ENCODE data around the gene C5orf52. TPM values are rescaled to one million over a fixed set of nuclear protein-coding genes. Genes with fewer than 3 reads are reported as not detected.
A peak's percentile ranks its signal among the peaks of the same experiment; 100 is the strongest.

C5orf52 gene
- not detected for total RNA-seq
- long read RNA-seq: 0 reads

DNA sequence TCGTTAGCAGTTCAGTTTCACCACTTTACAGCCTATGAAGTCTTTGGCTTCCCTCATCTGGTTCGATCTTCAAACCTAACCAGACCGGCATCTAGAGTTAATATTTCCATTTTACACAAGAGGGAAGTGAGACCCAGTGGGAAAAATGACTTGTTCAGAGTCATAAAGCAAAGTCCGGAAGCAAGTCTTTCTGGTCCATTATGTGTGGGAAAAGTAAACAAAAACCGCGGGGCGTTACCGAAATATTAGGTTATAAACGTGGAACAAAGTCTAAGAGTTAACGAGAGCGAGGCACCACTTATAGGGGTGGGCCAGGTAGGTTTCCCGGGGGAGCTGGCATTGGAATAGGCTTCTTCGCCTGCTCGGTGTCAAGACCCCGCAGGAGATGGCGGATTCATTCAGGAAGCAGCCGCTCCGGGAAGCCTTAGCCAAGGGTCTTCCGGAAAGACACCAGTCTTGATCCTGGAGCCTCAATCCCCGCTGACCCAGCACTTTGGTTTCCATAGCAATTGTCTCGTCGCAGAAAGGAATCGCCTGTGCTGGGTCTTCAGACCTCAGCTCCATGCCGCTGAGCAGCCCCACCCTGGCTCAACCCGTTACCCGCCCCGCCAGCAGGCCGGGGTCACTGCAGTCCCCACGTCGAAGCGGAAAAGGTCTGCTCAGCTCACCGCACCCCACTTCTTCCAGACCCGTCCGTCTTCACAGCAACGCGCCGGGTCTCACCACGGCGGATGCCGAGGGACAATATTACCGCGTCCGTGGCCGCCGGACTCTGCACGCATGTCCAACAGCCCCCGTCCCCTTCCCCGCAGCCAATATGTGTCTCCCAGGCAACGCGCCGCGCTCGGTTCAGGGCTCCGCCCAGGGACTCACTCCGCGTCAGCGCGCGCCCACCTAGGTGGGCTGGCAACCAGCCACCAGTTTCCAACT is at the start of gene C5orf52:
TSS of gene C5orf52 (plus strand) at position 872 of the 930 bp plus-strand sequence. CDS start 82 bp downstream, outside the sequence.
- ATAC-seq (ENCODE audit: poor library complexity) (peak; percentile 65), DNase-seq (peak; percentile 51)
- intact Hi-C loops (cut with DNase I): no loop called here

DNA sequence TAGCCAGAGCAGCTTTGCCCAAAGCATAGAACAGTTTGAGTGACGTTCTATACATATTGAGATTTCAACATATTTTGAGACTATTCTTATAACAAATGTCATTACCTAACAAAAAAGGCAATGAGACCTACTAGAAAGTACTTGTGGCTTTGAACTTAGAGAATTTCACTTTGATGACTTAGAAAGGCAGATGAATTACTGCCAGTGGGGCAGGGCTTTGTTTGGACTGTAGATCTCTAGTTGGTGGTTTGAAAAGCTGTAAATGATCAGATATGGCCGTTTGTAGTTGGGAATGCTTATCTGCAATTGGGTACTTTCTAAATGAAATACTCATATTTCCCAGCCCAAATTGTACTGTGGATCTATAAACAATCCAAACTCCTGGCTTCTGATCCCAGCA is 47.2 kb upstream of the C5orf52 start:
- ATAC-seq (ENCODE audit: poor library complexity) (no peak), DNase-seq (no peak)
- intact Hi-C loops (cut with DNase I): no loop called here

DNA sequence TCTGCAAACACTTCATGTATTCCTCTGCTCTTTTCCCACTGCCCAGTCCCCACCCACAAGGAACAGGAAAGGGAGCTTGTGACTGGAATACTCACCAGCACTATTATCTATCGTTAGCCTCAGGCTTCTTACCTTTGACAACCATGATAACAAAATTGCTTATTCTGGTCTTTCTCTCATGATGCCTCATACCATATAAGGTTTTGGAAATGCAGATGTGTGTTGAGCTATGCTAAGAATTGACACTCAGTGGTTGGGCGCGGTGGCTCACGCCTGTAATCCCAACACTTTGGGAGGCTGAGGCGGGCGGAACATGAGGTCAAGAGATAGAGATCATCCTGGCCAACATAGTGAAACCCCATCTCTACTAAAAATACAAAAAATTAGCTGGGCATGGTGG is 44.5 kb upstream of the C5orf52 start:
- DNase-seq (no peak), ATAC-seq (ENCODE audit: poor library complexity) (no peak)
- intact Hi-C loops (cut with DNase I): no loop called here

DNA sequence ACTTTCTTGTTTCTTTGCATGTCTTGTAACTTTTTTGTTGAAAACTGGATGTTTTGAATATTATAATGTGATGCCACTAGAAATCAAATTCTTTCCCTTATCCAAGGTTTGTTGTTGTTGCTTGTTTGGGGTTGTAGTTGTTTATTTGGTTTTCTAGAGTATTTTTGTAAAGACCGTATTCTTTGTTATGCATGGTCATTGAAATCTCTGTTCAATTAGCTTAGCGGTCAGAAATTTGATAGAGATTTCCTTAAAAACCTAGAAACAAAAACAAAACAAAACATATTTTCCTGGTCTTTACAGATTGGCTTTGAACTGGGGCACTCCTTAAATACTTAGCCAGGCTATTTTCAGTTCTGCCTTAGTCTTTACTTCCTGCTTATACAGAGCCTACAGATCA is 41.0 kb upstream of the C5orf52 start:
- no peak for DNase-seq
- no peak for ATAC-seq (ENCODE audit: poor library complexity)
- intact Hi-C loops (cut with DNase I): no loop called here

DNA sequence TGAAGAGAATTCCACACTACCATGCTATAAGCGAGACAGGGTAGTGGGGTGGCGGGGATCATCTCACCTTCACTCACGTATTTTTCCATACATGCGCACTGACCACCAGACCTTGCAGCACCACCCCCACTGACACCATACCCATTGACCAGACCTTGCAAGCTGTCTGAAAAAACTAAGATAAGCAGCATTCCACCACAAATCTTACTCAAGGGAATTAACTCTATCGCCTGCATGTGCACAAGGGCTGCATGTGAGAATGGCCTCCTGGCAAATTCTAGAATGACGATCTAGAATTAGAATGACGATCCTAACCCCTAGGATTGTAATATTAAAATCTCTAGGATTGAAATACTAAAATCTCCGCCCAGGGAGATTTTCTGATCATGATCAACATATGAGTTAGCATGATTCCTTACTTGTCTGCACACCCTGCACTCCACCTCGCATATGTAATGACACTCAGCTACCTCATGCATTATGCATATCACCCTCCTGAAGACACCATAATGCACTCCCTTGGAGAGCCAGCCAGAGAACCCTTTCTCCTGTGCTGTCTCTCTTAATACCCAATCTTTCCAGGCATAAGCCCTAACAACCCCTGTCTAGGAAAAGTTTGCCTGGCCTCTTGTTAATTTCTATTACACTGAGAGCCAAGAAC is 30.8 kb upstream of the C5orf52 start:
- intact Hi-C loops (cut with DNase I): no loop called here
- ATAC-seq (ENCODE audit: poor library complexity): no peak
- no peak for DNase-seq

DNA sequence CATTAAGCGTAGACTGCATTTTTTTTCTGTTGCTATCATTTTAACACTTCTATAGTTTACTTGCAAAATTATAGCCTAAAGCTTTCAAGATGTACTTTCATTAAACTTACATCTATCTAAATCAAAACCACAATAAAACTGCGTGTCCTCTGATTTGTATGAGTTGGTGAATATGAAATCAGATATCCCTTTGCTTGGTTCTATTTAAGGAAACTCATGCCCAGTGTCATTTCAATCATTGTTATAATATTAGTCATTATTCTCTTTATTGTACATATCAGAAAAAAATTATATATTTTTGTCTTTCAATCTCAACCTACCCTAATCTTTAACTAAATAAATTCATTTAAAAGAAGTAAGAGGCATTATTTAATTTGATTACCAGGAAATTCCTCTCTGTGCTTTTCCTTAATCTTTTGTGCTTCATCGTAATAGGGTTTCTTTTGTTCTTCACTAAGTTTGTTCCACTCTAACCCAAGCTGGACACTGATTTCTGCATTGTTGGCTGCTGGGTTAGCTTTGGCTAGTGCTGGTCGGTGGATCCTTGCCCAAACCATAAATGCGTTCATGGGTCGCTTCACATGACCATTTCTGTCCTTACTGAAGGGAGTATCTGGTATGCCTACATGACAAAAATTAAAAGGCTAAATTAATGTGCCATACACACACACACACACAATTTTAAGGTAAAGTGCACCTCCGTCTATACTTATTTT is 22.9 kb upstream of the C5orf52 start:
- intact Hi-C loops (cut with DNase I): no loop called here
- ATAC-seq (ENCODE audit: poor library complexity) (no peak), DNase-seq (no peak)

DNA sequence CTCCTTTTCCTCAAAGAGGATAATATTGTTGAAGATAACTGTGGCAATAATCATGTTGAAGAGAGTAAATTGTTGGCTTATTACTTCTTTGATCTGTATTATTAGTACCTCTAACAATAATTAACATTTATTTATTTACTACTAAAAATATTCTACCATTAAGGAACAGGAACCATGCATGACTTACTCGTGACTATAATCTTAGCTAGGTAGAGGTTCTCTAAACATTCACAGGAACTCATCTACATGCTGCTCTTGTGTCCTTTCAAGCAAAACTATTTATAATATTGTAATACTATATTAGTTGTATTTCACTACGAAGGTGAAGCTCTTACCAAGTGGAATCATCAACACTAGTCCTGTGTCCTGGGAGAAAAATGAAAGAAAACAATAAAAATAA is 22.2 kb upstream of the C5orf52 start:
- no peak for DNase-seq
- intact Hi-C loops (cut with DNase I): no loop called here
- no peak for ATAC-seq (ENCODE audit: poor library complexity)

DNA sequence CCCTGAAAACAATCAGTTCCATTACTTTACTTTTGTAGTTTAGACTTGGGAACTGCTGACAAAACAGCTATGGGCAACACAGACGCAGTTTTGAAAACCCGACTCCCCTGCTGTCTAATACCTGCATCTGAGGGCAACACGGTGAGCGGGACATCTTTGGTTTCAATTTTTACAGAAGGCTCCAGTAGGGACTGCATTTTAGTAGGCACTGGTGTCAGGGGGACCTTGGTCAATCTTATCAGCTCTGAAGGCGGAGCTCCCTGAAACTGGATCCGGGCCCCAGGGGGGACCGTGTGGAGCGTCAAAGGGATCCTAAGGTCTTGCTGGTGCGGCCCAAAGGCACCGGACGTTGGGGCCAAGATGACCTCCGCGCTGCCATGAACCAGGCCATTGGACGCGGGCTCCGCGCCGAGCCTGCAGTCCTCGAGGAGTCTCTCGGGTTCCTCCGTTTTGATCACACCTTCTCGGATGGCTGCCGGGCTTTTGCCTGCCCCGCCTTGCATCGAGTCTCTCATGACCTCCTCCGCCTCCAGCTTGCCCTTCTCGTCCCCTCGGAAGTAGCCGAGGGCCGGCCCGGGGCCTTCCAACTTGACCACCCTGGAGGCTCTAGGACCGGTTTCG is 20.2 kb upstream of the C5orf52 start:
- ATAC-seq (ENCODE audit: poor library complexity) (no peak), DNase-seq (no peak)
- intact Hi-C loops (cut with DNase I): no loop called here

DNA sequence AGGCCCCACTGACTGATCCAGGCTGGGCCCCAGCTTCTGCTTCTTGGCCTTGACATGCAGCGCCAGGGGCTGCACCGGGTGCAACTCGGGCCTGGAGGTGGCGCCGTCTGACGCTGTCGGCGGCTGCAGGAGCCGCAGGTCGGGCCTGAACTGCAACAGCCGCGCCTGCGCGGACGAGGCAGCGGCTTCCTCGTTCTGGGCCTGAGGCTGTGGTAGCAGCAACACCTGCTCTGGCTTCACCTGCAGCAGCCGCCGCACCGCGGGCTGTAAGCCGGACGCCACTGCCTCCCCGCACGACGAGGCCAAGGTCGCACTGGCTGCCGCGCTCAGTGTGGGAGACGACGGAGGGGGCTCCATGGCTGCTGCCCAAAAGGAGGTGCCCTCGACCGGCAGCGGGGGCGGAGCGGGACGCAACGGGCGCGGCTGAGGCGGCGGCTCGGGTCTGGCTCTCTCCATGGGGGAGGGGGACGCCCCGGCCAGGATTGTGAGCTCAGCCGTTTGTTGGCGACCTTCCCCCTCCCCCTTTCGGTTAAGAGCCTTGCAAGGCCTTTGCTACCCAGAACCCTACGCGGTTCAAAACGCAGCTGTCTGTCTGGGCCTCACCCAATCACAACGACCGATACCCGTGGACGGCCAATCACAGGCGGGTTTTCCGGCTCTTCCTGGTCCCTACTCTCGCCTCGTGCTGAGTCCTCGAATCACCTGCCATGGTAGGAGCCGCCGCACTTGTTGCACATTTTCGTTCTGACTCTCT is 19.5 kb upstream of the C5orf52 start:
- ATAC-seq (ENCODE audit: poor library complexity): peak; percentile 97
- DNase-seq: peak; percentile 82
- intact Hi-C loops (cut with DNase I): no loop called here

DNA sequence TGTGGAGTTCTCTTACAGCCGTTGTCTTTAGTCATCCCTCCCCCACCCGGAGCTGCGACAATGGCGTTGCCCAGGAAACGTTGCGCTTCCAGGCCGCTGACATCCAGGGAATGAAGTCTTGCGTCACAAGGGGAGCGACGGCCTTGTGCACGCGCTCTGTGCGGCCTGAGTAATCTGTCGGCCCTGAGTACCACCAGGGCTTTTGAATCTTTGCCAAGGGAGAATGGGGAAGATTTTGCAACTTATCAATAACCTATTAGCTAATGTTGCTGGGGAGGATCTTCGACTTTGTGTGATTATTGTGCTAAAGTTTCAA is 19.0 kb upstream of the C5orf52 start, which contains the start of gene SOX30:
TSS of gene SOX30 (minus strand) at position 62 of the 316 bp plus-strand sequence. CDS start 360 bp downstream, outside the sequence.
- DNase-seq (no peak), ATAC-seq (ENCODE audit: poor library complexity) (no peak)
- intact Hi-C loops (cut with DNase I): no loop called here

DNA sequence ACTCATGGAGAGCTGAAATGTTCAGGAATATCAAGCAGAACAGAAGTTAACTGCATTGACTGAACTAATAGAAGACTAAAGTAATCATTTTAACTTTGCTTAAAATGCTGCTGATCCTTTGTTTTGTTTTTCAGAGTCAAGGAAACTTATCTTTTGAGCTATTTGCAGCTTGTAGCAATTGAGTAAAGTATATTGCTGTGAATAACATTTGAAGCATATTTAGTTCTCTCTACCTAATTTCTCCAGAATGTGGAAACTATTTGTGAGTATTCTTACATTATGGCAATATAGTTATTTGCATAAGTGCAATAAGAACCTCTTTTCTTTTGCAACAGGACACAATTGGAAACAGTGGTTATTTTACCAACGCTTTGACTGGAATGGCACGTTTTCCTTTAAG is 13.8 kb upstream of the C5orf52 start:
- ATAC-seq (ENCODE audit: poor library complexity): no peak
- DNase-seq: no peak
- intact Hi-C loops (cut with DNase I): no loop called here

DNA sequence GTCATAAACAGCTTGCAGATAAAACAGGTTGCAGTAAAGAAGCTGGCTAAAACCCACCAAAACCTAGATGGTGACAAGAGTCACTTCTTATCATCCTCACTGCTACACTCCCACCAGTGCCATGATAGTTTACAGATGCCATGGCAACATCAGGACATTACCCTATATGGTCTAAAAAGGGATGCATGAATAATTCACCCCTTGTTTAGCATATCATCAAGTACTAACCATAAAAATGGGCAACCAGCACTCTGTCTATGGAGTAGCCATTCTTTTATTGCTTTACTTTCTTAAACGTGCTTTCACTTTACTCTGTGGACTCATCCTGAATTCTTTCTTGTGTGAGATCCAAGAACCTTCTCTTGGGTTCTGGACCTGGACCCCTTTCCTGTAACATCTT is 12.4 kb upstream of the C5orf52 start:
- intact Hi-C loops (cut with DNase I): no loop called here
- no peak for DNase-seq
- ATAC-seq (ENCODE audit: poor library complexity): no peak

DNA sequence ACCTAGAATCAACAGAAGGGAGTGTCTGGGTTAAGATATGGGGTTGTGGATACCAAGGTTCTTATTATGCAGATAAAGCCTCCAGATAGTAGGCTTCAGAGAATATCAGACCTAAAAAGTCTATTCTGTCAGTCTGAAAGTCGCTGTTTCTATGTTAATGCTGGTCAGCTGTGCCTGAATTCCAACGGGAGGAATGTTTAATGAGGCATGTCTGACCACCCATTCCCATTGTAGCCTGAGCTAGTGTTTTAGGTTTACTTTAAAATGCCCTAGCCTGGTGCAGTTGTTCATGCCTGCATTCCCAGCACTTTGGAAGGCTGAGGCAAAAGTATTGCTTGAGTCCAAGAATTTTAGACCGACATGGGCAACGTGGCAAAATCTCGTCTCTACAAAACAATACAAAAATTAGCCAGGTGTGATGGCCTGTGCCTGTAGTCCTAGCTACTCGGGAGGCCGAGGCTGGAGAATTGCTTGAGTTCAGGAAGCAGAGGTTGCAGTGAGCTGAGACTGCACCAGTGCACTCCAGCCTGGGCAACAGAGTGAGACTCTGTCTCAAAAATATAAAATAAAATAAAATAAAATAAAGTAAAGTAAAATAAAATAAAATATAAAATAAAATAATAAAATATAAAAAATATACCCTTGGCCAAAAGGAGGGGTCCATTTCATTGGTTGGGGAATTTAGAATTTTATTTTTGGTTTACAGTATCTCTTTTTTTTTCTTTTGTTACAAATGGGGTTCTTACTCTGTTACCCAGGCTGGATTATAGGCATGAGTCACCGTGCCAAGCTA is 11.3 kb upstream of the C5orf52 start:
- intact Hi-C loops (cut with DNase I): no loop called here
- DNase-seq (no peak), ATAC-seq (ENCODE audit: poor library complexity) (no peak)

DNA sequence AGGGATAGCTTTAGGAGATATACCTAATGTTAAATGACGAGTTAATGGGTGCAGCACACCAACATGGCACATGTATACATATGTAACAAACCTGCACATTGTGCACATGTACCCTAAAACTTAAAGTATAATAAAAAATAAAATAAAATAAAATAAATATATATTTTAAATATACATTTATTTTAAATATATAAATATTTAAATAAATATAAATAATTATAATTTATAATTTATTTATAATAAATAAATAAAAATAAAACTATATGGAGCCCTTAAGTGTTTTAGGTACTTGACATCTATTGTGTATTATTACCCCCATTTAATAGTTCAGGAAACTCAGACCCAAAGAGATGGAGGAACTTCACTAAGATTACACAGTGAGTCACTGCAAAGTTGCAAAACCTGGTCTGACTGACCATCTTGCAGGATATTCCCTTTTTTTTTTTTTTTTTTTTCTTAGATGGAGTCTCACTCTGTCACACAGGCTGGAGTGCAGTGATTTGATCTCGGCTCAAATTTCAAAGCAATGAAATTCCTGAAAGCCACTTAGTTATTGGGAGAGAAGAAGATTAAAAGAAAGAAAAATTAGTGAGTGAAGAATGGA is 5.8 kb upstream of the C5orf52 start:
- DNase-seq (no peak), ATAC-seq (ENCODE audit: poor library complexity) (no peak)
- intact Hi-C loops (cut with DNase I): no loop called here

DNA sequence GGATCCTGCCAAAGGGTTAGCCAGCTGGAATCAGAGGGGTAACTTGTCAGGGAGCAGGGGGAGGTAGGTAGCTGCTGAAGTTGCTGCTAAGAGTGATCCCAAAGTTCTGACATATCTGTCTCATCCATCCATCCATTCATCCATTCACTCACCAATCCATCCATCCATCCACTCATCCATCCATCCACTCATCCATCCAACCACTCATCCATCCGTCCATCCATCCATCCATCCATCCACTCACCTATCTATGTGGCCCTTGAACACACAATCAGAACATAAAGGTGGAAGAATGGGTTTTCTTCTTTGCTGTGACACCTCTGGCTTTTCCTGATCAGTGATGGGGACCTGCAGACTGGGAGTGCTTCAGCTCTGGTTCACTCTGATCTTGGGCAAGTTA is 3.0 kb upstream of the C5orf52 start:
- intact Hi-C loops (cut with DNase I): no loop called here
- DNase-seq (no peak), ATAC-seq (ENCODE audit: poor library complexity) (no peak)

DNA sequence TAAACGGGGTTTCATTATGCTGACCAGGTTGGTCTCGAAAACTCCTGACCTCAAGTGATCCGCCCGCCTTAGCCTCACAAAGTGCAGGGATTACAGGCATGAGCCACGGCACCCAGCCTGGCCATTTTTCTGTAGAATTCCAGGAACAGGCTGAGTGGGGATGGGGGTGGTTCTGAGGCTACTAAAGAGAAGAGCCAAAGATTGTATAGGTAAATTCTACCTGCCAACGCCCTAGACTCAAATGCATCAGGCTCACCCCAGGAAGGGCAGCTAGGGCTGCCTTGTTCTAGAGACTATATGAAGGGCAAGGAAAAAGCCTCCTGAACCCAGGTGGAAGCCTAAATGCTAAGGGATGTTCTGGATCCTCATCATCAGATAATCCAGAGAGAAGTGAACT is 1.6 kb upstream of the C5orf52 start:
- no peak for ATAC-seq (ENCODE audit: poor library complexity)
- intact Hi-C loops (cut with DNase I): no loop called here
- DNase-seq: no peak

DNA sequence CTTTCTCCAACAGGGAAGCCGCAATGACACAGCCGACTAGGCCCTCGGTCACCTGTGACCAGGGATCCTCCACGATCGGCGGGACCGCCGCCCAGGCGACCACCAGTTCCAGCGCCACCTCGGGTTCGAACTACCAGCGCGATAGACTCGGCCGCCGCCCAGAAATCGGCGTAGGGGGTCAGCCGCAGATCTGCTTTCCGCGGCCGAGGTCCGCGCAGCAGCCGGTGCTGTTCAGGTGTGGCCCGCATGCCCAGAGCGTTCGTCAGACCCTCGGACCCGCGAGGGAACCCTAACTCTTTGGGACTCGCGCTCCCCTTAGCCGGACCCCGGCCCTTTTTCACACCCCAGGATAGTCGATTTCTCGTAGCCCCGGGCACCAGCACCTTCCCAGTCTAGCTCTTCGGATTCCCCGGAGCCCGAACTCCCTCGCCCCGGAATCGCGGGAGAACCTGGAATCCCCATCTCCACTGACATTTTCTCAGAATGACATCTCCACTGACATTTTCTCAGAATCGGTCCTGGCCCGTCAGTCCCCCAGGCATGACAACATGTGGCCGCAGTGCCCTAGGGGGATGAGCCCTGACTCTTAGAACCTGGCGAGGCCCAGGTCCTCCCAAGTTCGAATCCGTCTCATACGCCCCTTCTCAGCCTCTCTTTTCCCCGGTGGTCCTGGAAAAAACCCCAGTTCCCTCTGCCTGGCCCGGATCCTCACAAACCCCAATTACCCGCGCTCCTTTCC is 428 bp downstream of the C5orf52 start:
- intact Hi-C loops (cut with DNase I): no loop called here
- ATAC-seq (ENCODE audit: poor library complexity) (no peak), DNase-seq (no peak)

Measured in Right ventricle myocardium superior (tissue), 1 donor.